HG03103 (cell line): Measurements from ENCODE around the gene RHOBTB3.

Source experiments
- ATAC-seq: cut with Tn5 transposase; IDR thresholded peaks from one replicate; pipeline ENCODE4 v1.9.1; 2021; ENCODE audit warnings: low read depth; ENCODE audit not compliant: unreplicated experiment

The RHOBTB3 gene

GRCh38 chr5:95838001-95838520 is 106.9 kb downstream of the RHOBTB3 start:
- no peak for ATAC-seq

GRCh38 chr5:95838556-95838955 is 107.4 kb downstream of the RHOBTB3 start:
- no peak for ATAC-seq

GRCh38 chr5:95839658-95840057 is 108.5 kb downstream of the RHOBTB3 start:
- no peak for ATAC-seq

GRCh38 chr5:95840956-95841705 is 110.0 kb downstream of the RHOBTB3 start:
- ATAC-seq: no peak

- ATAC-seq: no peak
Measured at GRCh38 chr5:95841914-95842812, 111.0 kb downstream of the RHOBTB3 start.

- peak; percentile 85 for ATAC-seq
Measured at GRCh38 chr5:95842854-95843544, 111.9 kb downstream of the RHOBTB3 start.

- no peak for ATAC-seq
Measured at GRCh38 chr5:95843733-95844223, 112.6 kb downstream of the RHOBTB3 start.

- no peak for ATAC-seq
Measured at GRCh38 chr5:95845391-95845790, 114.3 kb downstream of the RHOBTB3 start.
